GM12801 (cell line): ENCODE data around the gene PARK7.

Experiments used
- TF ChIP-seq, protein P1 (sequence below): IDR thresholded peaks from one replicate; pipeline ENCODE4 v1.5.1; 2011; ENCODE audit warnings: control low read depth; ENCODE audit not compliant: insufficient read length; ENCODE audit errors: extremely low read depth

Gene PARK7

DNA sequence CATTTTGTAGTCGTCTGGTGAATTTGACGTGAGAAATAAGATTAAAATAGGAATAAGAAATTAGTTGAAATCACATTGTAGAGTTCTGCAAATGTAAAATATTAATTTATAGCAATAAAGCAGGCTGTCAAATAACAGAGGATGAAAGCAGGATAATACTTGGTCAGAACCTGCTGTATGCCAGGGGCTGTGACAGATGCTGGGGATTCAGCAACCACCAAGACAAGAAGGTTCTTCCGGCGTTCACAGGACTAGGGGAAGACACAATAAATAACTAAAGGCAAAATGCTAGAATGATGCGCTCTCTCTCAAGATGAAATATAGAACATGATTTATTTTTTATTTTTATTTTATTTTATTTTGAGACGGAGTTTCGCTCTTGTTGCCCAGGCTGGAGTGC is 6.8 kb upstream of the PARK7 start:
- TF ChIP-seq, protein P1, sequence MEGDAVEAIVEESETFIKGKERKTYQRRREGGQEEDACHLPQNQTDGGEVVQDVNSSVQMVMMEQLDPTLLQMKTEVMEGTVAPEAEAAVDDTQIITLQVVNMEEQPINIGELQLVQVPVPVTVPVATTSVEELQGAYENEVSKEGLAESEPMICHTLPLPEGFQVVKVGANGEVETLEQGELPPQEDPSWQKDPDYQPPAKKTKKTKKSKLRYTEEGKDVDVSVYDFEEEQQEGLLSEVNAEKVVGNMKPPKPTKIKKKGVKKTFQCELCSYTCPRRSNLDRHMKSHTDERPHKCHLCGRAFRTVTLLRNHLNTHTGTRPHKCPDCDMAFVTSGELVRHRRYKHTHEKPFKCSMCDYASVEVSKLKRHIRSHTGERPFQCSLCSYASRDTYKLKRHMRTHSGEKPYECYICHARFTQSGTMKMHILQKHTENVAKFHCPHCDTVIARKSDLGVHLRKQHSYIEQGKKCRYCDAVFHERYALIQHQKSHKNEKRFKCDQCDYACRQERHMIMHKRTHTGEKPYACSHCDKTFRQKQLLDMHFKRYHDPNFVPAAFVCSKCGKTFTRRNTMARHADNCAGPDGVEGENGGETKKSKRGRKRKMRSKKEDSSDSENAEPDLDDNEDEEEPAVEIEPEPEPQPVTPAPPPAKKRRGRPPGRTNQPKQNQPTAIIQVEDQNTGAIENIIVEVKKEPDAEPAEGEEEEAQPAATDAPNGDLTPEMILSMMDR, result no peak

DNA sequence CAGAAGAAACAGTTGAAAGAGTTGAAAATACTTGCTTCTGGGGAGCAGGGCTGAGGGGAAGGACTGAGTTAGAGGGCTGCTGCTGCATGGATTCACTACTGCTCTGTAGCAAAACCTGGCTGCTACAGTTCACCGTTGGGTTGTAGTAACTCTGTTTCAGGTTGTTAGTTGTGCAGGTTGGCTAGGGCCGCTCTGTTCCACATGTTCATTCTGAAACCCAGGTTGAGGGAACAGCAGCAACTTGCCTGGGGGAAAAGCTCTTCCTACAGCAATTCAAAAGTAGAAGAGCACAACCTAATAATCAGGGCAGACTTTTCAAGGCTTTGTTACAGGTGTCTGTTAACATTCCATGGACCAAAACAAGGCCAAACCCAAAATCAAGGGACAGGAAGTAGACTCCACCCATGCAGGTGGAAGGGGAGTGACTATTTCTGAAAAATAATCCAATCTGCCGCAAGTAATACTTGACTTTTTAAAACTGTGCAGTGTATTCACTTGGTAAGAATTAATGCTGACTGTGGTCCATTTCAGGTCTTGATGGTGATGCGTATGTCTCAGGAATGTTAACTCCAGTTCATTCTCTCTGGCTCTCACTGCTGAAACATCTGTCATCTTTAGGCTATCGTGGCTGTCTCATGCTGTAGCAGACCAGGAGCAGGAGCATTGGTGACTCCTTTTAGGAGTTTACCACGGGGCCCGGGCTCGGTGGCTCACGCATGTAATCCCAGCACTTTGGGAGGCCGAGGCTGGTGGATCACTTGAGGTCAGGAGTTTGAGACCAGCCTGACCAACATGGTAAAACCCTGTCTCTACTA is 5.1 kb upstream of the PARK7 start:
- TF ChIP-seq, protein P1, result no peak

GRCh38 chr1:7960165-7960564 is 1.3 kb upstream of the PARK7 start:
- TF ChIP-seq, protein P1, result no peak

GRCh38 chr1:7960867-7961215 is 670 bp upstream of the PARK7 start:
- TF ChIP-seq, protein P1, result no peak

GRCh38 chr1:7962014-7962335 is 464 bp downstream of the PARK7 start:
- TF ChIP-seq, protein P1, result no peak

GRCh38 chr1:7962636-7963377 is 1.3 kb downstream of the PARK7 start:
- TF ChIP-seq, protein P1, result no peak

- TF ChIP-seq, protein P1, result no peak
Measured at GRCh38 chr1:7964476-7964875, 3.0 kb downstream of the PARK7 start.
